OCI-LY7 (cell line): ENCODE data around the gene ATF7. TPM values are rescaled to one million over a fixed set of nuclear protein-coding genes. Genes with fewer than 3 reads are reported as not detected.

Experiments used
- BruUV-seq: library from RNA; stranded (reverse); fragments of 400-500 nt; replicated peaks from 2 replicates; lab custom pipeline; 2021; lab: Mats Ljungman, UMichigan
- CTCF ChIA-PET: fragments of 300-600 bp; sonication (Branson Sonifier 250); formaldehyde crosslinking; loops from one replicate; lab custom pipeline; 2022; ENCODE audit warnings: antibody characterized with exemption; ENCODE audit not compliant: unreplicated experiment; lab: Charles Lee
- POLR2A ChIA-PET: fragments of 300-600 bp; sonication (Branson Sonifier 250); formaldehyde crosslinking; loops from one replicate; lab custom pipeline; 2022; ENCODE audit warnings: antibody characterized with exemption; lab: Charles Lee
- DNase-seq: peaks from one replicate; pipeline ENCODE4 v3.0.0-alpha.2; 2015; ENCODE audit warnings: low spot score
- H2AFZ ChIP-seq: fragments of 200-600 bp; sonication (generic), shearing (Covaris generic); 2 replicates; pipeline ENCODE4 v1.6.1; 2014; ENCODE audit warnings: mild to moderate bottlenecking, antibody characterized with exemption, low read length, moderate library complexity
- H3K27ac ChIP-seq: fragments of 200-600 bp; sonication (generic); 2 replicates; pipeline ENCODE4 v1.5.1; 2014; ENCODE audit warnings: mixed run types, low read depth, mild to moderate bottlenecking, moderate library complexity, low read length, inconsistent platforms; ENCODE audit not compliant: poor library complexity, severe bottlenecking
- H3K36me3 ChIP-seq: fragments of 200-600 bp; sonication (generic); 2 replicates; pipeline ENCODE4 v1.6.1; 2014; ENCODE audit warnings: mild to moderate bottlenecking, antibody characterized with exemption, low read length, moderate library complexity, mixed read lengths; ENCODE audit not compliant: insufficient read depth
- H3K4me1 ChIP-seq: fragments of 200-600 bp; sonication (generic); 2 replicates; pipeline ENCODE4 v1.5.1; 2014; ENCODE audit warnings: mild to moderate bottlenecking, low read length; ENCODE audit not compliant: insufficient read depth, poor library complexity, severe bottlenecking
- H3K4me2 ChIP-seq: fragments of 200-600 bp; sonication (generic); 2 replicates; pipeline ENCODE4 v1.6.1; 2014; ENCODE audit warnings: mild to moderate bottlenecking, low read length
- H3K4me3 ChIP-seq: fragments of 200-600 bp; sonication (generic); 2 replicates; pipeline ENCODE4 v1.5.1; 2014; ENCODE audit warnings: mild to moderate bottlenecking, low read depth, low read length; ENCODE audit not compliant: poor library complexity, severe bottlenecking
- H3K79me2 ChIP-seq: fragments of 200-600 bp; sonication (generic); 2 replicates; pipeline ENCODE4 v1.6.1; 2016; ENCODE audit warnings: low read depth, mild to moderate bottlenecking, low read length, moderate library complexity, mixed read lengths; ENCODE audit not compliant: insufficient read depth
- H3K9me2 ChIP-seq: fragments of 200-600 bp; sonication (generic); 2 replicates; pipeline ENCODE4 v1.6.1; 2016; ENCODE audit warnings: mild to moderate bottlenecking, low read length, mixed read lengths; ENCODE audit not compliant: insufficient read depth
- H3K9me3 ChIP-seq: fragments of 200-600 bp; sonication (generic); 2 replicates; pipeline ENCODE4 v1.6.1; 2014; ENCODE audit warnings: mild to moderate bottlenecking, mixed run types, low read length, mixed read lengths
- H4K20me1 ChIP-seq: fragments of 200-600 bp; sonication (generic); 2 replicates; pipeline ENCODE4 v1.6.1; 2014; ENCODE audit warnings: mild to moderate bottlenecking, antibody characterized with exemption, low read length, moderate library complexity, mixed read lengths; ENCODE audit not compliant: insufficient read depth
- EZH2phosphoT487 ChIP-seq: fragments of 200-600 bp; sonication (generic); IDR thresholded peaks from 2 replicates; pipeline ENCODE4 v1.6.1; 2018; ENCODE audit warnings: low read depth, borderline replicate concordance, mild to moderate bottlenecking, mixed run types, antibody characterized with exemption, low read length, moderate library complexity, mixed read lengths
- intact Hi-C: fragments of 100-400 bp; cut with micrococcal nuclease; formaldehyde crosslinking; loops from one replicate; pipeline ENCODE4 v1.10.0; 2022; ENCODE audit not compliant: unreplicated experiment
- total RNA-seq, 2 experiments: library from RNA; depleted of rRNA in 1 of 2; stranded (reverse); fragments of >200 nt in 1 of 2; shearing (Covaris generic) in 1 of 2; gene quantifications; 2 replicates each; pipeline ENCODE4 v1.2.3, GENCODE V29; 2014 to 2022
- TF ChIP-seq, protein P1 (sequence below): fragments of 200-600 bp; sonication (generic); conservative IDR thresholded peaks from 2 replicates; pipeline ENCODE4 v1.5.1; 2014; ENCODE audit warnings: mild to moderate bottlenecking, antibody characterized with exemption, low read length, moderate library complexity, mixed read lengths

The ATF7 gene
- total RNA-seq, 2 experiments from 2014 or later, result 6.8 to 23.2 TPM

DNA sequence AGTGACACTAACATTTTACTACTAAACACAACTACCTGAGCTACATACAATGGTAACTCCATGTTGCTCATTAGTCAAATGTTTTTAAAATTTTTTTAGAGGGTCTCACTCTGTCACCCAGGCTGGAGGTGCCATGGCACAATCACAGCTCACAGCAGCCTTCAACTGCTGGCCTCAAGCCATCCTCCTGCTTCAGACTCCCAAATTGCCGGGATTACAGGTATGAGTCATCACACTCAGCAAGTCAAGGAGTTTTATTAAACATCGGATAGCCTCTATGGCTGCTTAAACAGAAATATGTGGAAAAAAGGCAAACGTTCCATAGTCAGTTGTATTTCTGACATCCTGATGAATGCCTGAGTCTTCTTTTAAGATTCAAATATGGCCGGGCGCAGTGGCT lies 107.8 kb downstream of the ATF7 start:
- no peaks in the 10 kb centered on the region for H3K9me2 ChIP-seq
- ChIA-PET CTCF (no interaction called here), POLR2A (interaction anchor here (0.8 to 1.2 kb wide), 3 partner anchors 18 to 67 kb away, joined by 3 to 5 read pairs (median 3); partner anchors contain the start of gene TARBP2)
- no peaks in the 10 kb centered on the region for H3K79me2 ChIP-seq
- H3K27ac ChIP-seq, result no peak overlapping the region
- DNase-seq, result no peak
- H3K4me2 ChIP-seq, result no peak overlapping the region
- intact Hi-C loops, result no loop called here
- no peaks in the 10 kb centered on the region for H3K4me1 ChIP-seq
- no peak overlapping the region for H3K4me3 ChIP-seq
- H3K9me3 ChIP-seq, result no peaks in the 10 kb centered on the region
- peaks cover 42% of the 10 kb centered on the region for H3K36me3 ChIP-seq
- TF ChIP-seq EZH2phosphoT487, result no peak
- TF ChIP-seq, protein P1, sequence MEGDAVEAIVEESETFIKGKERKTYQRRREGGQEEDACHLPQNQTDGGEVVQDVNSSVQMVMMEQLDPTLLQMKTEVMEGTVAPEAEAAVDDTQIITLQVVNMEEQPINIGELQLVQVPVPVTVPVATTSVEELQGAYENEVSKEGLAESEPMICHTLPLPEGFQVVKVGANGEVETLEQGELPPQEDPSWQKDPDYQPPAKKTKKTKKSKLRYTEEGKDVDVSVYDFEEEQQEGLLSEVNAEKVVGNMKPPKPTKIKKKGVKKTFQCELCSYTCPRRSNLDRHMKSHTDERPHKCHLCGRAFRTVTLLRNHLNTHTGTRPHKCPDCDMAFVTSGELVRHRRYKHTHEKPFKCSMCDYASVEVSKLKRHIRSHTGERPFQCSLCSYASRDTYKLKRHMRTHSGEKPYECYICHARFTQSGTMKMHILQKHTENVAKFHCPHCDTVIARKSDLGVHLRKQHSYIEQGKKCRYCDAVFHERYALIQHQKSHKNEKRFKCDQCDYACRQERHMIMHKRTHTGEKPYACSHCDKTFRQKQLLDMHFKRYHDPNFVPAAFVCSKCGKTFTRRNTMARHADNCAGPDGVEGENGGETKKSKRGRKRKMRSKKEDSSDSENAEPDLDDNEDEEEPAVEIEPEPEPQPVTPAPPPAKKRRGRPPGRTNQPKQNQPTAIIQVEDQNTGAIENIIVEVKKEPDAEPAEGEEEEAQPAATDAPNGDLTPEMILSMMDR, result no peak
- no peak overlapping the region for H2AFZ ChIP-seq
- BruUV-seq, result no TSS peak
- no peaks in the 10 kb centered on the region for H4K20me1 ChIP-seq

DNA sequence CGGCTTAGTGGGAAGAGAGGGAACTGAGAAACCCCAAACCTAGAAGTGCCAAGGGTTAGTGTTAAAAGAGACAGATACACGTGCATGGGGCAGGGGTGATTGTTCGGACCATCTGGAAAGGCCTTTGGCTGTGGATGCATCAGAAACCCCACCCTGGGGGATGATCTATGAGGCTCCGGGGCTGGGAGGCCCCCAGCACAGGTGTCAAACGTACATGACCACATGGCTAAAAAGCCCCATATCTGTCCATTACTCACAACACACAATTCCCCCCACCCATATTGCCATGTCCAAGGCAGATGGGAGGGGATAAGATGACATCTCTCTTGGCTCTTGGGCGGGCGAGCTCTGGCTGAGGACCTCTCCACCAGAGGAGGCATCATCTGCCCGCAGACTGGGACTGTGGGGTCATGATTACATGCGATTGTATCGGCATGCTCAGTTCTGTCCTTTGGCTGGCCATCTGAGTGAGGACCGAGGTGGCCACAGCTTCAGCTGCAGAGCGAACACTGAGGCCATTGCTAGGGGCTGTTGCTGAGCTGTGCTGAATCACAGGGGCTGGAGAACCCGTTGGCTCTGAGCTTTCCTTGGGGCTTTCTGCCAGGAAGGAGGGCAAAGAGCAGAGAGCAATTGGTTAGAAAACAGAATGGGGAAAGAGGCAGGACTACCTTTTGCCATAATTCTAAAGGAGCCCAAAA lies 109.3 kb downstream of the ATF7 start:
- Histone ChIP-seq H3K9me2 (no peaks in the 10 kb centered on the region), H3K4me3 (no peak overlapping the region), H3K4me1 (no peaks in the 10 kb centered on the region), H3K9me3 (no peaks in the 10 kb centered on the region), H3K4me2 (no peak overlapping the region), H3K27ac (no peak overlapping the region), H3K36me3 (peaks cover 32% of the 10 kb centered on the region), H4K20me1 (no peaks in the 10 kb centered on the region), H3K79me2 (no peaks in the 10 kb centered on the region), H2AFZ (no peak overlapping the region)
- TF ChIP-seq EZH2phosphoT487, result no peak
- TF ChIP-seq, protein P1, result no peak
- ChIA-PET CTCF (no interaction called here), POLR2A (interaction anchor here (1.0 kb wide), 1 partner anchor 20 kb away, joined by 3 read pairs; no protein-coding TSS in a partner anchor)
- intact Hi-C loops, result no loop called here
- no TSS peak for BruUV-seq
- DNase-seq, result no peak

DNA sequence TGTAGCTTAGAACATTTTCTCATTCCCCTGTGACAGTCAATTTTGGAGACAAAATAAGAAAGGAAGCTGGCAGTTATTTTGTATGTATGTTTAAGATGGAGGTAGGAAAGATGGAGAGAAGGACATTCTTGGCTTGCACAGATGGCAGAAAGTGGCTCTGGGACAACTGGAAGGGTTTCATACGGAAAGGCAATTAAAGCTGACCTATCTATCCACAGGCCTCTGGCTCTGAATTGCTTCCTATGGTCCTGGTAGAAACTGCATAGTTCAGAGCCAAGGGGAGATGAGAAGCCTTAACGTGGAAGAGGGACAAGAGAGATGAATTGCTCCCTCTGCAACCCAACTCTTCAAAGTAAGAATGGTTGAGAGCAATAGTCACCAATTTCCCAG lies 110.9 kb downstream of the ATF7 start:
- Histone ChIP-seq H2AFZ (no peak overlapping the region), H3K4me1 (no peaks in the 10 kb centered on the region), H3K9me3 (no peaks in the 10 kb centered on the region), H3K36me3 (peaks cover 18% of the 10 kb centered on the region), H3K9me2 (no peaks in the 10 kb centered on the region), H3K79me2 (no peaks in the 10 kb centered on the region), H4K20me1 (no peaks in the 10 kb centered on the region), H3K4me2 (no peak overlapping the region), H3K4me3 (no peak overlapping the region), H3K27ac (no peak overlapping the region)
- TF ChIP-seq, protein P1, result no peak
- no peak for TF ChIP-seq EZH2phosphoT487
- DNase-seq, result no peak
- POLR2A ChIA-PET, result interaction anchor here (0.5 to 1.1 kb wide), 3 partner anchors 9 to 16 kb away, joined by 3 to 5 read pairs (median 4); partner anchors contain the start of gene TARBP2
- intact Hi-C loops, result no loop called here
- CTCF ChIA-PET, result no interaction called here
- BruUV-seq, result no TSS peak
